OCI-LY7 (cell line): ENCODE measurements around the gene HUNK. TPM values are rescaled to one million over a fixed set of nuclear protein-coding genes. Genes with fewer than 3 reads are reported as not detected.

ENCODE experiments used
- BruUV-seq: library from RNA; stranded (reverse); fragments of 400-500 nt; replicated peaks from 2 replicates; lab custom pipeline; 2021; lab: Mats Ljungman, UMichigan
- CTCF ChIA-PET: fragments of 300-600 bp; sonication (Branson Sonifier 250); formaldehyde crosslinking; loops from one replicate; lab custom pipeline; 2022; ENCODE audit warnings: antibody characterized with exemption; ENCODE audit not compliant: unreplicated experiment; lab: Charles Lee
- POLR2A ChIA-PET: fragments of 300-600 bp; sonication (Branson Sonifier 250); formaldehyde crosslinking; loops from one replicate; lab custom pipeline; 2022; ENCODE audit warnings: antibody characterized with exemption; lab: Charles Lee
- DNase-seq: peaks from one replicate; pipeline ENCODE4 v3.0.0-alpha.2; 2015; ENCODE audit warnings: low spot score
- H2AFZ ChIP-seq: fragments of 200-600 bp; sonication (generic), shearing (Covaris generic); 2 replicates; pipeline ENCODE4 v1.6.1; 2014; ENCODE audit warnings: mild to moderate bottlenecking, antibody characterized with exemption, low read length, moderate library complexity
- H3K27ac ChIP-seq: fragments of 200-600 bp; sonication (generic); 2 replicates; pipeline ENCODE4 v1.5.1; 2014; ENCODE audit warnings: mixed run types, low read depth, mild to moderate bottlenecking, moderate library complexity, low read length, inconsistent platforms; ENCODE audit not compliant: poor library complexity, severe bottlenecking
- H3K36me3 ChIP-seq: fragments of 200-600 bp; sonication (generic); 2 replicates; pipeline ENCODE4 v1.6.1; 2014; ENCODE audit warnings: mild to moderate bottlenecking, antibody characterized with exemption, low read length, moderate library complexity, mixed read lengths; ENCODE audit not compliant: insufficient read depth
- H3K4me1 ChIP-seq: fragments of 200-600 bp; sonication (generic); 2 replicates; pipeline ENCODE4 v1.5.1; 2014; ENCODE audit warnings: mild to moderate bottlenecking, low read length; ENCODE audit not compliant: insufficient read depth, poor library complexity, severe bottlenecking
- H3K4me2 ChIP-seq: fragments of 200-600 bp; sonication (generic); 2 replicates; pipeline ENCODE4 v1.6.1; 2014; ENCODE audit warnings: mild to moderate bottlenecking, low read length
- H3K4me3 ChIP-seq: fragments of 200-600 bp; sonication (generic); 2 replicates; pipeline ENCODE4 v1.5.1; 2014; ENCODE audit warnings: mild to moderate bottlenecking, low read depth, low read length; ENCODE audit not compliant: poor library complexity, severe bottlenecking
- H3K79me2 ChIP-seq: fragments of 200-600 bp; sonication (generic); 2 replicates; pipeline ENCODE4 v1.6.1; 2016; ENCODE audit warnings: low read depth, mild to moderate bottlenecking, low read length, moderate library complexity, mixed read lengths; ENCODE audit not compliant: insufficient read depth
- H3K9me2 ChIP-seq: fragments of 200-600 bp; sonication (generic); 2 replicates; pipeline ENCODE4 v1.6.1; 2016; ENCODE audit warnings: mild to moderate bottlenecking, low read length, mixed read lengths; ENCODE audit not compliant: insufficient read depth
- H3K9me3 ChIP-seq: fragments of 200-600 bp; sonication (generic); 2 replicates; pipeline ENCODE4 v1.6.1; 2014; ENCODE audit warnings: mild to moderate bottlenecking, mixed run types, low read length, mixed read lengths
- H4K20me1 ChIP-seq: fragments of 200-600 bp; sonication (generic); 2 replicates; pipeline ENCODE4 v1.6.1; 2014; ENCODE audit warnings: mild to moderate bottlenecking, antibody characterized with exemption, low read length, moderate library complexity, mixed read lengths; ENCODE audit not compliant: insufficient read depth
- EZH2phosphoT487 ChIP-seq: fragments of 200-600 bp; sonication (generic); IDR thresholded peaks from 2 replicates; pipeline ENCODE4 v1.6.1; 2018; ENCODE audit warnings: low read depth, borderline replicate concordance, mild to moderate bottlenecking, mixed run types, antibody characterized with exemption, low read length, moderate library complexity, mixed read lengths
- intact Hi-C: fragments of 100-400 bp; cut with micrococcal nuclease; formaldehyde crosslinking; loops from one replicate; pipeline ENCODE4 v1.10.0; 2022; ENCODE audit not compliant: unreplicated experiment
- total RNA-seq, 2 experiments: library from RNA; depleted of rRNA in 1 of 2; stranded (reverse); fragments of >200 nt in 1 of 2; shearing (Covaris generic) in 1 of 2; gene quantifications; 2 replicates each; pipeline ENCODE4 v1.2.3, GENCODE V29; 2014 to 2022
- TF ChIP-seq, protein P1 (sequence below): fragments of 200-600 bp; sonication (generic); conservative IDR thresholded peaks from 2 replicates; pipeline ENCODE4 v1.5.1; 2014; ENCODE audit warnings: mild to moderate bottlenecking, antibody characterized with exemption, low read length, moderate library complexity, mixed read lengths

HUNK gene
- total RNA-seq, 2 experiments from 2014 or later, result 0.35 to 5.5 TPM

GRCh38 chr21:31964692-31965091 lies 91.9 kb downstream of the HUNK start:
- Histone ChIP-seq H3K9me3 (no peaks in the 10 kb centered on the region), H2AFZ (no peak overlapping the region), H3K4me3 (no peak overlapping the region), H4K20me1 (no peaks in the 10 kb centered on the region), H3K9me2 (no peaks in the 10 kb centered on the region), H3K79me2 (no peaks in the 10 kb centered on the region), H3K4me1 (no peaks in the 10 kb centered on the region), H3K4me2 (no peak overlapping the region), H3K27ac (no peak overlapping the region), H3K36me3 (no peaks in the 10 kb centered on the region)
- no TSS peak for BruUV-seq
- ChIA-PET POLR2A (interaction anchor here (0.7 to 1.0 kb wide), 2 partner anchors 11 to 24 kb away, joined by 5 read pairs; no protein-coding TSS in a partner anchor), CTCF (no interaction called here)
- TF ChIP-seq EZH2phosphoT487, result no peak
- TF ChIP-seq, protein P1, sequence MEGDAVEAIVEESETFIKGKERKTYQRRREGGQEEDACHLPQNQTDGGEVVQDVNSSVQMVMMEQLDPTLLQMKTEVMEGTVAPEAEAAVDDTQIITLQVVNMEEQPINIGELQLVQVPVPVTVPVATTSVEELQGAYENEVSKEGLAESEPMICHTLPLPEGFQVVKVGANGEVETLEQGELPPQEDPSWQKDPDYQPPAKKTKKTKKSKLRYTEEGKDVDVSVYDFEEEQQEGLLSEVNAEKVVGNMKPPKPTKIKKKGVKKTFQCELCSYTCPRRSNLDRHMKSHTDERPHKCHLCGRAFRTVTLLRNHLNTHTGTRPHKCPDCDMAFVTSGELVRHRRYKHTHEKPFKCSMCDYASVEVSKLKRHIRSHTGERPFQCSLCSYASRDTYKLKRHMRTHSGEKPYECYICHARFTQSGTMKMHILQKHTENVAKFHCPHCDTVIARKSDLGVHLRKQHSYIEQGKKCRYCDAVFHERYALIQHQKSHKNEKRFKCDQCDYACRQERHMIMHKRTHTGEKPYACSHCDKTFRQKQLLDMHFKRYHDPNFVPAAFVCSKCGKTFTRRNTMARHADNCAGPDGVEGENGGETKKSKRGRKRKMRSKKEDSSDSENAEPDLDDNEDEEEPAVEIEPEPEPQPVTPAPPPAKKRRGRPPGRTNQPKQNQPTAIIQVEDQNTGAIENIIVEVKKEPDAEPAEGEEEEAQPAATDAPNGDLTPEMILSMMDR, result no peak
- intact Hi-C loops, result no loop called here
- DNase-seq, result no peak

DNA sequence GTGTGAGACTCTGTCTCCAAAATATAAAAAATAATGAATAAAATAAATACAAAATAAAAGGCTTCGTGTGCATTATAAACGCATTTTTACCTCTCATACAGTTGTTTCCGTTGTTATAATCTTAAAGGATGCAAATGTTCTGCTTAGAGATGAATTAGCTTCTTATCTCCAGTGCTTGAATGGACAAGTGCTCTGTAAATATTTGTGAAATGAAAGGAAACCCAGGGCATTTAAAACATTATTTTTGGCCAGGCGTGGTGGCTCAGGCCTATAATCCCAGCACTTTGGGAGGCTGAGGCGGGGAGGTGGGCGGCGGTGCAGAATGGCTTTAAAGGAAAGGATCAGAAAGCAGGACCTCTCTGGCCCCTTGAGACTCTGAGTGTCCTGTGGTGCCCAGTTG lies 94.5 kb downstream of the HUNK start:
- H3K4me3 ChIP-seq, result no peak overlapping the region
- intact Hi-C loops, result no loop called here
- ChIA-PET CTCF (no interaction called here), POLR2A (no interaction called here)
- no peak for TF ChIP-seq EZH2phosphoT487
- TF ChIP-seq, protein P1, result no peak
- H3K9me3 ChIP-seq, result no peaks in the 10 kb centered on the region
- BruUV-seq, result no TSS peak
- H3K27ac ChIP-seq, result no peak overlapping the region
- no peaks in the 10 kb centered on the region for H4K20me1 ChIP-seq
- no peaks in the 10 kb centered on the region for H3K79me2 ChIP-seq
- no peak overlapping the region for H3K4me2 ChIP-seq
- H3K4me1 ChIP-seq, result no peaks in the 10 kb centered on the region
- H2AFZ ChIP-seq, result no peak overlapping the region
- no peaks in the 10 kb centered on the region for H3K36me3 ChIP-seq
- H3K9me2 ChIP-seq, result no peaks in the 10 kb centered on the region
- no peak for DNase-seq

DNA sequence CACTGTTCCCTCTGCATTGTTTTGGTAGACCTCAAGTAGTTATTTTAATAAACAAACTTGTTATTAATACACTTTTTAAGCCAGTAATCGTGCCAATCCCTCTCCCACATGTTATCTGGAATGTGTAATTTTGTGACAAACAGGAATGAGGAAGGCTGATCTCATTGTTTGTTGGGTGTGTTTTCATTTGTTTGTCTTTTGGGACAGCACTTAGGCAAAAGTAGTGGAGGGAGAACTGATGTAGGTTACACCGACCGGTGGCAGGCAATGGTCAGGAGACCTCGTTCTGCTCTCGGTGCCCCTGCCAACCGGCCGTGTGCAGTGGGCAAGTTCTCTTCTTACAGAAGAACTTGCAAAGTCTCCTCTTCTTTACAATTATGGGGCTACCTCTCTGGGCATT lies 99.8 kb downstream of the HUNK start:
- intact Hi-C loops, result no loop called here
- BruUV-seq, result no TSS peak
- H3K36me3 ChIP-seq, result no peaks in the 10 kb centered on the region
- no peak overlapping the region for H3K4me3 ChIP-seq
- H3K27ac ChIP-seq, result no peak overlapping the region
- no peak for DNase-seq
- H3K9me2 ChIP-seq, result no peaks in the 10 kb centered on the region
- no peak overlapping the region for H2AFZ ChIP-seq
- H3K4me2 ChIP-seq, result no peak overlapping the region
- H3K4me1 ChIP-seq, result no peaks in the 10 kb centered on the region
- ChIA-PET POLR2A (no interaction called here), CTCF (no interaction called here)
- H3K9me3 ChIP-seq, result no peaks in the 10 kb centered on the region
- no peaks in the 10 kb centered on the region for H4K20me1 ChIP-seq
- no peak for TF ChIP-seq EZH2phosphoT487
- TF ChIP-seq, protein P1, result no peak
- no peaks in the 10 kb centered on the region for H3K79me2 ChIP-seq
